Prostate gland (tissue), 2 donors: ENCODE results near the gene OSBPL8.

Experiments
- CTCF ChIP-seq, 4 experiments: fragments of 200-600 bp in 2 of 4; fragments of 450-650 bp in 2 of 4; sonication (generic) in 2 of 4; IDR thresholded peaks; 1 replicate in 3 of 4; 2 replicates in 1 of 4; pipeline ENCODE4 v1.5.1; 2016 to 2019; ENCODE audit warnings: antibody characterized with exemption in 4 of 4, mild to moderate bottlenecking in 2 of 4, moderate library complexity in 2 of 4
- POLR2A ChIP-seq: fragments of 450-650 bp; IDR thresholded peaks from one replicate; pipeline ENCODE4 v1.6.1; 2016; ENCODE audit warnings: antibody characterized with exemption, mild to moderate bottlenecking

- TF ChIP-seq POLR2A (no peak), CTCF (IDR thresholded peaks at IDR 0.05) (no peak)
Observed at GRCh38 chr12:76384560-76384959, 175.0 kb downstream of the OSBPL8 start.
